Measurements from ENCODE around the gene ZNF823. TPM values are rescaled to one million over a fixed set of nuclear protein-coding genes. Genes with fewer than 3 reads are reported as not detected.
"Not testable (repeated sequence)": the region's sequence is repeated elsewhere in the genome, so short reads cannot be mapped to it uniquely, and the experiment has no call there.

The ZNF823 gene
- 2.7 and 4.1 TPM in 2 replicates for total RNA-seq (2014; rRNA removed; shearing (Covaris generic))
- polyA plus RNA-seq (2015; cell fraction: cytosol; rRNA removed) = 1.6 and 2.0 TPM in 2 replicates
- 3.3 and 3.5 TPM in 2 replicates for polyA plus RNA-seq (2015; cell fraction: nucleus; rRNA removed)

GRCh38 chr19:11738746-11739620 lies at the start of gene ZNF823:
TSS of gene ZNF823 (minus strand) at chr19:11738946. CDS start at chr19:11738819, 127 bp downstream.
- peak; percentile 97 for DNase-seq (ENCODE audit: low read depth)

GRCh38 chr19:11787536-11787935 lies 48.8 kb upstream of the ZNF823 start:
- no peak for DNase-seq (ENCODE audit: low read depth)

DNA sequence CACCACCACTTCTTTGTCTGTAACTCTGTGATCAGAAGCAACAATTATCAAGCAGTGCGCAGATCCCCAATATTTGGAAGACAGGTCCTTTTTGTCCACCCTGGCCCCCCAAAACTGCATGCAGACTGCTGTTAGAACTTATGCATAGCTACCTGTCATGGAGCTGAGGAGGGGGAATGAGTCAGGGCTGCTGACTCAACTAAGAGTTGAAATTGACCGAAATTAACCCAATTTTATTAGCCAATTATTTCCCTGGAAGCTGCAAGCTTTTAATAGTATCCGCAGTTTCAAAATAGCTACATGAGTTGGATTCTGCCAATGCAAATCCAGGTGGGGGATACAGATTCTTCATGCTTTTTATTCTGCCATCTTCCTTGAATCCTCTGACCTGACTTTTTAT lies 45.6 kb upstream of the ZNF823 start:
- no peak for DNase-seq (ENCODE audit: low read depth)

DNA sequence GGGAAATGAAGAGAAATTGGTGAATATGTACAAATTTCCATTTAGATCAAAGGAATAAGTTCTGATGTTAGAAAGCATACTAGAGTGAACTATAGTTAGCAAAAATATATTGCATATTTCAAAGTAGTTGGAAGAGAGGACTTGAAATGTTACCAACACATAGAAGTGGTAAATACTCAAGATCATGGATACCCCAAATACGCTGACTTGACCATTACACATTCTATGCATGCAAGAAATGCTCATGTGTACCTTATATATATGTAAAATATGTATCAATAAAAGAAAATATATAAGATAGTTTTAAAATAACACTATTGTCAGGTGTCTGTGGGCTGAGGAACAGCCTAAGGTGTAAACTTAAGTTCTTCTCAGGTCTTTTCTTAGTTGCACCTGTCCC lies 45.0 kb upstream of the ZNF823 start:
- DNase-seq (ENCODE audit: low read depth) = no peak

DNA sequence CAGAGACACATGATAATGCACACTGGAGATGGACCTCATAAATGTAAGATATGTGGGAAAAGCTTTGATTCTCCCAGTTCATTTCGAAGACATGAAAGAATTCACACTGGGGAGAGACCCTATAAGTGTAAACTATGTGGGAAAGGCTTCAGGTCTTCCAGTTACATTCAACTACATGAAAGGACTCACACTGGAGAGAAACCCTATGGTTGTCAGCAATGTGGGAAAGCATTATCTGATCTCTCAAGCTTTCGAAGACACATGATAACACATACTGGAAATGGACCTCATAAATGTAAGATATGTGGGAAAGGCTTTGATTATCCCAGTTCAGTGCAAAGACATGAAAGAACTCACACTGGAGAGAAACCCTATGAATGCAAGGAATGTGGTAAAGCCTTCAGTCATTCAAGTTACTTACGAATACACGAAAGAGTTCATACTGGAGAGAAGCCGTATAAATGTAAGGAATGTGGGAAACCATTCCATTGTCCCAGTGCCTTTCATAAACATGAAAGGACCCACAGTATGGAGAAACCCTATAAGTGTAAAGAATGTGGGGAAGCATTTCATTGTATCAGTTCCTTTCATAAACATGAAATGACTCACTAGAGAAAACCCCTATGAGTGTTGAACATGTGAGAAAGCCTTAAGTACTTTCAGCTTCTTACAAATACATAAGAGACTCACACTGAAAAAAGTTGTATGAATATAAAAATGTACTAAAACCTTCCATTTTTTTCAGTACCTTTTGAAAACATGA lies 42.7 kb upstream of the ZNF823 start:
- no peak for DNase-seq (ENCODE audit: low read depth)

GRCh38 chr19:11780431-11781020 lies 41.8 kb upstream of the ZNF823 start:
- no peak for DNase-seq (ENCODE audit: low read depth)

- not testable (repeated sequence) for DNase-seq (ENCODE audit: low read depth)
Observed at GRCh38 chr19:11776669-11777068, 37.9 kb upstream of the ZNF823 start.

DNA sequence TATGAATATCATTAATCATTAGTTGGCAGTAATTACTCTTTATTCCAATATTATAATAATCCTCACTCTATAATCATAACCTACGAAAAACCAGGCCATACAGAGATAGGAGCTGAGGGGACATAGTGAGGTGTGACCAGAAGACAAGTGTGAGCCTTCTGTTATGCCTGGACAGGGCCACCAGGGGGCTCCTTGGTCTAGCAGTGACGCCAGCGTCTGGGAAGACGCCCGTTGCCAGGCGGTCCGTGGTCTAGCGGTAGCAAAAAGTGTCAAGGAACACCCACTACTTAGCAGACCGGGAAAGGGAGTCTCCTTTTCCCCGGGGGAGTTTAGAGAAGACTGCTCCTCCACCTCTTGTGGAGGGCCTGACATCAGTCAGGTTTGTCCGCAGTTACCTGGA lies 32.8 kb upstream of the ZNF823 start:
- not testable (repeated sequence) for DNase-seq (ENCODE audit: low read depth)

GRCh38 chr19:11769995-11770394 lies 31.2 kb upstream of the ZNF823 start:
- no peak for DNase-seq (ENCODE audit: low read depth)

- DNase-seq (ENCODE audit: low read depth) = peak; percentile 5
Observed at GRCh38 chr19:11767633-11768133, 28.9 kb upstream of the ZNF823 start.

GRCh38 chr19:11766597-11767591 lies 28.1 kb upstream of the ZNF823 start, which contains the start of gene ZNF441:
TSS of gene ZNF441 (plus strand) at chr19:11767000. CDS start at chr19:11767194, 194 bp downstream.
- DNase-seq (ENCODE audit: low read depth) = peak; percentile 92

- DNase-seq (ENCODE audit: low read depth) = no peak
Observed at GRCh38 chr19:11763611-11764010, 24.9 kb upstream of the ZNF823 start.

- DNase-seq (ENCODE audit: low read depth) = no peak
Observed at GRCh38 chr19:11763117-11763516, 24.4 kb upstream of the ZNF823 start.

DNA sequence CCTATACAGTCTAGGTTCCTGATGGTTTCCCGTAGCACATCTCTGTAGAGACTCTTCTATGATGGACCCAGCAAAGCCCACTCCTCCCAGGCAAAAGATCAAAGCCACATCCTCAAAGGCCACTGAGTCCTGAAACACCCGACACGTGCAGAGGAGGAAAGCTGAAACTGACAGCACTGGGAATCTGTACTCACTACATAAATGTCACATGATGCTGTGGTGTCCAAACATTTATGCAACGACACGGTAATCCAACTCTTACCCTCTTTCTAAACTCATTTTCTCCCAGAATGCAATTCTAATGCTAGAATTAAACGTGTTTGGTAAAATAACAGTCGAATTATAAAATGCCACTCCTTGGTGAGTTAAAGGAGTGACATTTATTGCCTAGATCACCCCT lies 21.1 kb upstream of the ZNF823 start:
- DNase-seq (ENCODE audit: low read depth) = no peak

DNA sequence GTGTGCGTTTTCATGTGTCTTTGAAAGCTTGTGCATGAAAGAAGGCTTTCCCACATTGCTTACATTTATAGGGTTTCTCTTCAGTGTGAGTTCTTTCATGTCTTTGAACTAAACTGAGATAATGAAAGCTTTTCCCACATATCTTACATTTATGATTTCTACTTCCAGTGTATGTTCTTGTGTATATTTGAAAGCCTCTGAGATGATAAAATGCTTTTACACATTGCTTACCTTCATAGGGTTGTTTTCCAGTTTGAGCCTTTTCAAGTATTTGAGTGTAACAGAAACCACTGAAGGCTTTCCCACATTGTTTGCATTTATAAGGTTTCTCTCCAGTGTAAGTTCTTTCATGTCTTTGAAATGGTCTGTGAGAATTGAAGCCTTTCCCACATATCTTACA lies 18.2 kb upstream of the ZNF823 start:
- DNase-seq (ENCODE audit: low read depth) = no peak

DNA sequence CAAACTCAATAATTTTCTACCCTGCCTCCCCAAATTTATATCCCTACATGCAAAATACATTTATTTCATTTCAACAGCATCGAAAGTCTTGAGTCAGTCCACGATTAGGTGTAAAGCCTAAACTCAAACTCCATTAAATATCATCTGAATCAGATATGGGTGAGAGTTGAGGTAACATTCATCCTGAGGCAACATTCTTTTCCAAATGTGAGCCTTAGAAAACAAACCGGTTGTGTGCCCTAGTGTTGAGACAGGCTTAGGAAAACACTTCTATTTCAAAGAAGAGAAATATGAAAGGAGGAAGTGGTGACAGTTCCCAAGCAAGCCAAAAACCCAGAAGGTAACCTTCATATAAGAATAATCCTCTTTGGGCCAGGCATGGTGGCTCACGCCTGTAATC lies 15.9 kb upstream of the ZNF823 start:
- no peak for DNase-seq (ENCODE audit: low read depth)

DNA sequence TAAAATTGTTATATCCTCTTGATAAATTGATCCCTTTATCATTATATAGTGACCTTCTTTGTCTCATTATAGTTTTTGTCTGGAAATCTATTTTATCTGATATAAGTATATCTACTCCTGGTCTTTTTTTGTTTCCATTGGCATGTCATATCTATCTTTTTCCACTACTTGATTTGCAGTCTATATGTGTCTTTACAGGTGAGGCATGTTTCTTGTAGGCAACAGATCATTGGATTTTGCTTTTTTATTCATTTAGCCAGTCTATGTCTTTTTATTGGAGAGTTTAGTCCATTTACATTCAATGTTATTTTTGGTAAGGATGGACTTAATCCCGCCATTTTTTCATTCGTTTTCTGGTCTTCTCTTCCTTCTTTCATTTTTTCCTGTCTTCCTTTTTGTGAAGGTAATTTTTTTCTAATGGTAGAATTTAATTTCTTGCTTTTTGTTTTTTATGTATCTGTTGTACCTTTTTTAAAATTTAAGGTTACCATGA lies 13.5 kb upstream of the ZNF823 start:
- DNase-seq (ENCODE audit: low read depth) = no peak

DNA sequence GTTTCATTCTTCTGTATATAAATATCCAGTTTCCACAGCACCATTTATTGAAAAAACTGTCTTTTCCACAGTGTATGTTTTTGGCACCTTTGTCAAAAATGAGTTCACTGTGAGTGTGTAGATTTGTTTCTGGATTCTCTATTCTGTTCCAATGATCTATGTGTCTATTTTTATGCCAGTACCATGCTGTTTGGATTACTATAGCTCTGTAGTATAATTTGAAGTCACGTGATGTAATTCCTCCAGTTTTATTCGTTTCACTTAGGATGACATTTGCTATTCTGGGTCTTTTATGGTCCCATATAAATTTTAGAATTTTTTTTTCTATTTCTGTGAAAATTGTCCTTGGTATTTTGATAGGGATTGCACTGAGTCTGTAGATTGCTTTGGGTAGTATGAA lies 11.0 kb upstream of the ZNF823 start:
- DNase-seq (ENCODE audit: low read depth) = no peak

- no peak for DNase-seq (ENCODE audit: low read depth)
Observed at GRCh38 chr19:11747277-11747676, 8.5 kb upstream of the ZNF823 start.

- DNase-seq (ENCODE audit: low read depth) = no peak
Observed at GRCh38 chr19:11745869-11746268, 7.1 kb upstream of the ZNF823 start.
